GM19324 (cell line): ENCODE results near the gene CRMP1.

Experiments
- ATAC-seq: cut with Tn5 transposase; IDR thresholded peaks from one replicate; pipeline ENCODE4 v1.9.1; 2021; ENCODE audit warnings: mild to moderate bottlenecking, moderate library complexity; ENCODE audit not compliant: unreplicated experiment, low FRiP score

The CRMP1 gene

GRCh38 chr4:5921101-5921980, 28.5 kb upstream of the CRMP1 start:
- no peak for ATAC-seq

- no peak for ATAC-seq
These were observed 26.7 kb upstream of the CRMP1 start for GRCh38 chr4:5919571-5919970.

- ATAC-seq, result no peak
These were observed 26.2 kb upstream of the CRMP1 start for GRCh38 chr4:5919044-5919443.

- no peak for ATAC-seq
These were observed 25.6 kb upstream of the CRMP1 start for GRCh38 chr4:5918331-5918985.

- ATAC-seq, result no peak
These were observed 24.8 kb upstream of the CRMP1 start for GRCh38 chr4:5917672-5918071.

GRCh38 chr4:5916229-5916628, 23.3 kb upstream of the CRMP1 start:
- ATAC-seq, result no peak

- ATAC-seq, result no peak
These were observed 20.6 kb upstream of the CRMP1 start for GRCh38 chr4:5913454-5913853.

- ATAC-seq, result no peak
These were observed 19.7 kb upstream of the CRMP1 start for GRCh38 chr4:5912614-5913019.

- ATAC-seq, result no peak
These were observed 16.1 kb upstream of the CRMP1 start for GRCh38 chr4:5908876-5909427.

GRCh38 chr4:5906191-5906590, 13.3 kb upstream of the CRMP1 start:
- no peak for ATAC-seq

GRCh38 chr4:5905714-5906113, 12.8 kb upstream of the CRMP1 start:
- no peak for ATAC-seq

- ATAC-seq, result no peak
These were observed 8.0 kb upstream of the CRMP1 start for GRCh38 chr4:5900844-5901243.

- ATAC-seq, result no peak
These were observed 7.0 kb upstream of the CRMP1 start for GRCh38 chr4:5899881-5900280.

GRCh38 chr4:5899396-5899795, 6.5 kb upstream of the CRMP1 start:
- no peak for ATAC-seq

GRCh38 chr4:5897674-5898073, 4.8 kb upstream of the CRMP1 start:
- no peak for ATAC-seq

- ATAC-seq, result no peak
These were observed 2.4 kb upstream of the CRMP1 start for GRCh38 chr4:5895287-5895686.

- no peak for ATAC-seq
These were observed 1.4 kb upstream of the CRMP1 start for GRCh38 chr4:5894266-5894665.

- no peak for ATAC-seq
These were observed 705 bp upstream of the CRMP1 start for GRCh38 chr4:5893591-5893990.

GRCh38 chr4:5892323-5893003, 423 bp downstream of the CRMP1 start:
- no peak for ATAC-seq

- no peak for ATAC-seq
These were observed 1.1 kb downstream of the CRMP1 start for GRCh38 chr4:5891563-5892322.
